GM19025 (cell line): ENCODE data around the gene KLHDC8A.
"Not testable (repeated sequence)": the region's sequence is repeated elsewhere in the genome, so short reads cannot be mapped to it uniquely, and the experiment has no call there.

Source experiments
- ATAC-seq: cut with Tn5 transposase; IDR thresholded peaks from one replicate; pipeline ENCODE4 v1.9.1; 2021; ENCODE audit warnings: mild to moderate bottlenecking, low read depth, moderate library complexity; ENCODE audit not compliant: unreplicated experiment

KLHDC8A gene, protein sequence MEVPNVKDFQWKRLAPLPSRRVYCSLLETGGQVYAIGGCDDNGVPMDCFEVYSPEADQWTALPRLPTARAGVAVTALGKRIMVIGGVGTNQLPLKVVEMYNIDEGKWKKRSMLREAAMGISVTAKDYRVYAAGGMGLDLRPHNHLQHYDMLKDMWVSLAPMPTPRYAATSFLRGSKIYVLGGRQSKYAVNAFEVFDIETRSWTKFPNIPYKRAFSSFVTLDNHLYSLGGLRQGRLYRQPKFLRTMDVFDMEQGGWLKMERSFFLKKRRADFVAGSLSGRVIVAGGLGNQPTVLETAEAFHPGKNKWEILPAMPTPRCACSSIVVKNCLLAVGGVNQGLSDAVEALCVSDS

DNA sequence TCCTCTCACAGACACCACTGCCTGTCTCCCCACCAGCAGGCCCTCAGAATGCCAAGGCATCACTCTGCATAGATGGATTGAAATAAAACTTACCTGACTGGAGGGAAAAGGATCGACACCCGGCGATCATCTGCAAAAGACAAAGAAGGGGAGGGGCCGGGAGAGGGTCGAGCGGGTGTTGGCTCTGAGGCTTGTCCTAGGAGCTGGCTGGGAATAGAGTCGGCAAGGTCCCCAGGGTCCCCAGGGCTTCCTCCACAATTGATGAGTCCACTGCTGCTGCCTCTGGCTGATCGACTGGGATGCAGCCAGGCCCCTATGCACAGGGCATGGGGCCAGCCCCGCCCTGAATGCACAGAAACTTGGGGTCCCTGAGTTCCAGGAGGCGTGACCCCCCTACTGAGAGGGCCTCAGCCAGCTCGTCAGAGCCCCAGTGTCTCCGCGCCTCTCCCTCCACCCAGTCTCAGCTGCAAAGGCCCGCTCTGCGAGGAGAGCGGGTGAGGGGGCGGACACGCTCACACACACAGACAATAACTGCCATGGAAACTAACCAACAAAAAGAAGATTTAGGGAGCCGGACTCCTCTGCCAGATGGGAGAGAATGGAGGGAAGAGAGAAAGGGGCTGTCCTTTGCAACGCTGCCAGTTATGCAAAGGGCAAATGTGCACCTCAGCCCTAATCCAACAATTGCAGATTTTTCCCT lies at the start of gene KLHDC8A:
TSS of gene KLHDC8A (minus strand) at position 483 of the 700 bp plus-strand sequence. CDS start 13,318 bp downstream, outside the sequence.
- ATAC-seq, result no peak

DNA sequence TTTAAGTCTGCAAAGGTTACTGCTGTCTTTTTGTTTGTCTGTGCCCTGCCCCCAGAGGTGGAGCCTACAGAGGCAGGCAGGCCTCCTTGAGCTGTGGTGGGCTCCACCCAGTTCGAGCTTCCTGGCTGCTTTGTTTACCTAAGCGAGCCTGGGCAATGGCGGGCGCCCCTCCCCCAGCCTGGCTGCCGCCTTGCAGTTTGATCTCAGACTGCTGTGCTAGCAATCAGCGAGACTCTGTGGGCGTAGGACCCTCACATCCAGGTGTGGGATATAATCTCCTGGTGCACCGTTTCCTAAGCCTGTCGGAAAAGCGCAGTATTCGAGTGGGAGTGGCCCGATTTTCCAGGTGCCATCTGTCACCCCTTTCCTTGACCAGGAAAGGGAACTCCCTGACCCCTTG lies 49.5 kb upstream of the KLHDC8A start:
- ATAC-seq, result not testable (repeated sequence)

DNA sequence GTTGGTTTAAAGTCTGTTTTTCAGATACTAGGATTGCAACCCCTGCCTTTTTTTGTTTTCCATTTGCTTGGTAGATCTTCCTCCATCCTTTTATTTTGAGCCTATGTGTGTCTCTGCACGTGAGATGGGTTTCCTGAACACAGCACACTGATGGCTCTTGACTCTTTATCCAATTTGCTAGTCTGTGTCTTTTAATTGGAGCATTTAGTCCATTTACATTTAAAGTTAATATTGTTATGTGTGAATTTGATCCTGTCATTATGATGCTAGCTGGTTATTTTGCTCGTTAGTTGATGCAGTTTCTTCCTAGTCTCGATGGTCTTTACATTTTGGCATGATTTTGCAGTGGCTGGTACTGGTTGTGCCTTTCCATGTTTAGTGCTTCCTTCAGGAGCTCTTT lies 47.8 kb upstream of the KLHDC8A start:
- not testable (repeated sequence) for ATAC-seq

DNA sequence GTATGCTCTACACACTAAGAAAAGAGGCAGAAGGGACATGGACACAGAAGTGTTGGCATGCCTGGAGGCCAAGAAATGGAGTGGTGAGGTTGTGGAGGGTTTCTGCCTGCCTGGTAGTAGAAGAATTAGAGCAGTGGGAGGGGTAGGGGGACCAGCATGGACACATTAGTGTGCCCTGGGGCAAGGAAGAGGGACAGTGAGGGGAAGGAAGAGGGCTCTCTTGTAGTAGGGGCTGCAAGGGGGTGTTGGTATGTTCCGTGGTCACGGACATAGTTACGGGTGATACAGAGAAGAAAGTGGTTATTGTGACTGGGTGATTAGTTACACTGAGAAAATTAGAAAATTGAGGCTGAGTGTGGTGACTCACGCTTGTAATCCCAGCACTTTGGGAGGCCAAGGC lies 41.9 kb upstream of the KLHDC8A start:
- ATAC-seq, result no peak

DNA sequence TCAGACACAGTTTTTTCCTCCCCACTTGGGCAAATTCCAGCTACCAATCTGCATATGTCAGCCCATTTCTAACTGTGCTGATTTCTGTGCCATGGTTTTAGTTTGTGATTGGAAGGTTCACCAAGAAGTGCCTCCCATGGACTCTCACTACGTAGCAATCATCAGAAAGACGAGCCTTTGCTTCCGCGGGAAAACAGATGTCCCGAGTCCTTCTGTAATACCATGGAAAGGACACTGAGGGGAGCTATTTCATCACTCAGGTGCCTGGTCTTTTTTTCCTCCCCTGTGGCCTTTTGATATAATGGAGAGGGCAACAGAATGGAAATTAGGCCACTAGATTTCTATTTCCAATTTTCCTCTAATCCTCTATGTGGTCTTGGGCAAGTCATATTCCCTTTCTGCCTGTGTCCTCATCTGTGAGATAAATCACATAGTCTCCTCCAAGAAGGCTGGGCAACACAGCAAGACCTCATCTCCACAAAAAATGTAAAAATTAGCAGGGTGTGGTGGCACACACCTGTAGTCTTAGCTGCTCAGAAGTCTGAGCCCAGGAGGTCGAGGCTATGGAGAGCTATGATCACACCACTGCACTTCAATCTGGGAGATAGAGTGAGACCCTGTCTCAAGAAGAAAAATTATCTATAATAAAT lies 40.4 kb upstream of the KLHDC8A start:
- no peak for ATAC-seq

DNA sequence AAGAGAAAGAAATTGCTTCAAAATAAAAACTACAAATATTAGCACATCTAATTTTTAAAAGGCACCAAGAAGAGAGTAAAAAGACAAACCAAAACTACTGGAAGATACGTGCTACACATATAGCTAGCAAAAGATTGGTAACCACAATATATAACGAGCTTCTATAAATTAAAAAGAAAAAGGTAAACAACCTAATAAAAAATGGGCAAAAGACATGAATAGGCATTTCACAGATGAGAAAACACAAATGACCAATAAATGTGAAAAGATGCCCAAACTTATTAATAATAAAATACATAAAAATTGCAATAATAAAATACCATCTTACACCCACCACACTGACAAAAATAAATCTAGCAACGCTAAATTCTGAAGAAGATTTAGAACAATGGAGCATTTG lies 38.9 kb upstream of the KLHDC8A start:
- ATAC-seq, result no peak

DNA sequence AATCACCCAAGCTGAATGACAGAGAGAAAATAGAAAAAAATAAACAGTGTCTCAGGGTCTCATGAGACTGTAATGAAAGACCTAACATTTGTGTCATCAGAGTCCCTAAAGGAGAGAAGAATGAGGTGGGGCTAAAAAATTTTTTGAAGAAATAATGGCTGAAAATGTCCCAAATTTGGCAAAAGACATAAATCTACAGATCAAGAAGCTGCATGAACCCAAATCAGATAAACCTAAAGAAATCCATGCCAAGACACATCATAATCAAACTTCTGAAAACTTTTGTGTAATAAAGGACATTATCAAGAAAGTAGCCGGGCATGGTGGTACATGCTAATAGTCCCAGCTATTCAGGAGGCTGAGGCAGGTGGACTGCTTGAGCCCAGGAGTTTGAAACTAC lies 35.9 kb upstream of the KLHDC8A start:
- ATAC-seq, result no peak

DNA sequence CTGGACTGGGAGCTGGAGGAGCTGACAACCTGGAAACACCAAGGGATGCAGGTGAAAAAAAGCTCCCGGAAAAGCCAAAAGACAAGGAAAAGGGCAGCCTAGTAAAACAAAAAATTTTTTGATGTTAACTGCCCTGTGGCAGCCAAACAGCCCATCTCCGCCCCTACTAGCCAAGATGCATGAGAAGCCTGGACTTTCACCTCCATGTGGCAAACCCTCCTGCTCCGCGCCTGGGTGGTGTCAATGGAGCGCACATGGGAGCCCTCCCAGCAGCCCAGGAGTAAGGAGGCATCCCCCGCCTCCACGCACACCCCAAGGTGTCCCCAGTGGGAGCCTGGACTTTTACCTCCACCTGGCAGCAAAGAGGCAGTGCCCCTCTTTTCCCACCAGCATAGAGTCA lies 34.7 kb upstream of the KLHDC8A start:
- no peak for ATAC-seq

DNA sequence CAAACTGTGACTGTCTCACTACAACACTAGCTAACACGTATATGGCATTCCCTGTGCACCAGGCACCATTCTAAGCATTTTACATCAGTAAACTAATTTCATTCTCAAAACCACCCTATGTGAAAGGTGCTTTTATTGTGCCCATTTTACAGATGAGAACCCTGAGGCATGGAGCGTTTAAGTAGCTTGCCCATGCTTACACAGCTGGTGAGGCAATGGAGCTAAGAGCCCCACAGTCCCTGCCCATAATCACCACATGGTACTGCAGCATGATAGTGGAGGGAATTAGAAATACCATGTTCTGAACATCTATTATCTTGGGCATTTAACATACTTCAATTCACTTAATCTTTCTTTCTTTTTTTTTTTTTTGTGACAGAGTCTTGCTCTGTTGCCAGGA lies 31.1 kb upstream of the KLHDC8A start:
- ATAC-seq, result no peak

DNA sequence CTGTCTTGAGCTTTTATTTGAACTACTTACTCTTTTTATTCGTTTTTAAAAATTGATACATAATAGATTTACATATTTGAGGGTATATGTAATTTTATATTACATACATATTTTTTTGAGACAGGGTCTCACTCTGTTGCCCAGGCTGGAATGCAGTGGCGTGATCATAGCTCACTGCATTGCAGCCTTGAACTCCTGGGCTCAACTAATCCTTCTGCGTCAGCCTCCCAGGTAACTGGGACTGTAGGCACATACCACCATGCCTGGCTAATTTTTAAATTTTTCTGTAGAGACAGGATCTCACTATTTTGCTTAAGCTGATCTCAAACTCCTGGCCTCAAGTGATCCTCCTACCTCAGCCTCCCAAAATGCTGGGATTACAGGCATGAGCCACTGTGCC lies 26.3 kb upstream of the KLHDC8A start:
- not testable (repeated sequence) for ATAC-seq

DNA sequence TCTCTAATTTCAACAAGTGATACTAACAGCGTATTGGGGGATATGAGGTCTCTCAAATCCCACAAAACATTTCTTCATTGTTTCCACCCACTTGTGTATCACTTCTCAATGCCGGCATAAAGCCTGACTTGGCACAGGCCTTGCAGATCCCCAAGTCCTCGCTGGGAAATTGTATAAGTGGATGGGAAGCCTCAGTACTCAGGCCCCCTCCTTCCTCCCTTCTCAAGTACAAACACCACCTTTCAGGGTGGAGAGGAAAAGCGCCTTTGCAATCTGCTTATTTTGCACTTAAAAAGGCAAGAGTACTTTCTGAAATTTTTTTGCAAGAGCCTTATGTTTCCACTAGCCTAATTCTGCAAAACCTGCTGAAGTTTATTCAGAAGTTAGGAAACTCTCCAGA lies 25.8 kb upstream of the KLHDC8A start:
- no peak for ATAC-seq

DNA sequence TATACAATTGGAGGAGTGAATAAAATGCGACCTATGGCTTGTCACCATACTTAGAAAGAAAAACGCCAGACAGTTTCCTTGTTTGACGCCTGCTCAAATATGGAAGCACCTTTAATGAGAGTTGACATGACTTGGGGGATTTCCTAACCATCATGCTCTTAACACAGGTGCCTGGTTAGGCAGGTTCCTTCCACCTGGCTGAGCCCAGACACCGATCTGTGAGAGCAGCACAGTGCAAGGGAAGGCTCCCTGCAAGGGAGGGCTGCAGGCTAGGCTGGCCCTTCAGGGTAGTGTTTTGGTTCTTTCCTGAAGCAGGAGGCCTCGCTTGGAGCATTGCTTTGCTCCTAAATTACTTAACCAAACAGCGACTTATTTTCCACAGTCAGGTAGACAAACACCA lies 24.6 kb upstream of the KLHDC8A start:
- no peak for ATAC-seq

DNA sequence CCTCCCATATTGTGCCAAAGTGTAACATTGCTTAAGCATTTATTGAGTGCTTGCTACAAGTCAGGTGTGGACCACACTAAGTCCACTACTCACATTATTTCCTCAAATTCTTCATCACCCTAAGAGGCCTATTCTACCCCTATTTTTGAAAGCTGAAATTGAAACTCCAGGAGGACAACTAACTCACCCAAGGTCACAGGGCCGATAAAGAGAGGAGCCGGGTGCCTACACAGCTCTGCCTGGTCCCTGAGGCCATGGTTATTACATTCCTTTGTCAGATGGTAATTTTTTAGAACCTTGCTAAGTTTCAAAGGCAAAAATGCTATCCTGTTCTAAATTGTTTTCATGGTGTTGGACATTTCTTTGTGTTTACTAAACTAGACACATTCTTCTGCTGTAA lies 24.2 kb upstream of the KLHDC8A start:
- ATAC-seq, result no peak

DNA sequence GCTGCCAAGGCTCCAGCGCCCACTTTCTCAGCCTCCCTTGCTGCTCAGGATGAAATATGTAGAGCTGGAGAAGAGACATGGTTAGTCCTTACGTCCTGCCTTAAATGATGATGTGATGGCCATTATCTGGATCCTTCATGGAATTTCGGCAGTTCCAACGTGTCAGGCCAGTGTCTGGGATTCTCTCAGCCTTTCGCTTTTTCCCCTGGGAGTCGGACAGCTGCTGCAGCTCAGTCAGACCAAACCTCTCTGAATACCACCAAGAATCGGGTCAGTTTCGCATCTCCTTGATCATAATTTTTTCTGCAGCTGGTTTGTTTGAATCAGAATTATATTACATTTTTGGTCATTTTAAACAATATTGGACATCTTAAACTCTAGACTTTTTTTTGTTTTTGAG lies 22.3 kb upstream of the KLHDC8A start:
- ATAC-seq, result no peak

DNA sequence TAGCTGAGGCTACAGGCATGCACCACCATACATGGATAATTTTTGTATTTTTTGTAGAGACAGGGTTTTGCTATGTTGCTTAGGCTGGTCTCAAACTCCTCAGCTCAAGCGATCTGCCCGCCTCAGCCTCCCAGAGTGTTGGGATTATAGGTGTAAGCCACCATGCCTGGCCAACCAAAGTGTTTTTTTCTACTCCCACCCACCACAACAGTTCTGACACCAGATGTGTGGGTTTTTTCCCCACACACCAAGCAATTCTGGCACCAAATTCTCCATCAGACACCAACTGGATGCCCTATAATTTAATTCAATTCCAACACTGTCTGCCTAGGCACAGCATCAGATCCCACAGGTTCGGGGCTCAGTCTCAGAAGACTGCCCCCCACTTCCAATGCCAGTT lies 20.6 kb upstream of the KLHDC8A start:
- ATAC-seq, result no peak

DNA sequence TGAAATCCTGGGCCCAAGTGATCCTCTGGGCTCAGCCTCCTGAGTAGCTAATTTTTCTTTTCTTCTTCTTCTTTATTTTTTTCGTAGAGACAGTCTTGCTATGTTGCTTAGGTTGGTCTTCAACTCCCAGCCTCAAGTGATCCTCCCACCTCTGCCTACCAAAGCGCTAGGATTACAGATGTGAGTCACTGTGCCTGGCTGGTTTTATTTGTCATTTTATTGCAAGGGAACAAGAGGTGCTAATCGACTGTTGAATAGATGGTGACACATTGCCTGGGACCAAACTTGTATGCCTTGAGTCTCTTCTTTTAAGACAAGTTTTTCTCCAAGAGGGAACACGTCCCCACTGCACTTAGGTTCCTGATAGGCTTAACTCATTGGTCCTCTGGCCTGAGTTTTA lies 20.0 kb upstream of the KLHDC8A start:
- no peak for ATAC-seq

DNA sequence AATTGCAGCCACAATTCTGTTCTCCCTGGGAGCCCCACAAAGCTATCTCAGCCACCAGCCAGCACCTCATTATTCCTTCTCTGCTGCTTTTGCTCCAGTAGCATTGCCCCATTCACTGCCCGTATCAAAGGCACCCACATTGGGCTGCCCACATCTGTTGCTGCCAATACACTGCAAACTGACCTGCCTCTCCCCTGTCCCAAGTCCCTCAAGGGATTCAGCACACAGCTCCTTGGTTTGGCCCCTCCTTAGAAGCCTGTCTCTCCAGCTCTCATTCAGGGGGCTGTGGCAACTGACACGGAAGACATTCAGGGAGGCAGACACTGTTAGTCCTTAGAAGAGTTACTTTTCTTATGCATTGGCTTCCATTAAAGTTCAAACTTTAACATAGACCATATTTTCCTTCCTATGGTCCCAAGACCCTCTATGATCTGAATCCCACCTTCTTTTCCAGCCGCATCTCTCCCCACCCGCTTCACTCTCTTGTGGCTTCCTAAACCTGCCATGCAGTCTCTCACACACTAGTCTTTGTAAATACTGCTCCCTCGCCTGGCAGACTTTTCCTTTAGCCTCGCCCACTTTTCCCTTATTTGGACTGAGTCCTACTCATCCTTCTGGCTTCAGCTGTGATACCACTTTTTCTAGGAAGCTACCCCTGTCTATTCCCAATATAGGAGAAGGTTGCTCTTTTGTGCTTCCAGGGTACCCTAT lies 19.3 kb upstream of the KLHDC8A start:
- ATAC-seq, result no peak

DNA sequence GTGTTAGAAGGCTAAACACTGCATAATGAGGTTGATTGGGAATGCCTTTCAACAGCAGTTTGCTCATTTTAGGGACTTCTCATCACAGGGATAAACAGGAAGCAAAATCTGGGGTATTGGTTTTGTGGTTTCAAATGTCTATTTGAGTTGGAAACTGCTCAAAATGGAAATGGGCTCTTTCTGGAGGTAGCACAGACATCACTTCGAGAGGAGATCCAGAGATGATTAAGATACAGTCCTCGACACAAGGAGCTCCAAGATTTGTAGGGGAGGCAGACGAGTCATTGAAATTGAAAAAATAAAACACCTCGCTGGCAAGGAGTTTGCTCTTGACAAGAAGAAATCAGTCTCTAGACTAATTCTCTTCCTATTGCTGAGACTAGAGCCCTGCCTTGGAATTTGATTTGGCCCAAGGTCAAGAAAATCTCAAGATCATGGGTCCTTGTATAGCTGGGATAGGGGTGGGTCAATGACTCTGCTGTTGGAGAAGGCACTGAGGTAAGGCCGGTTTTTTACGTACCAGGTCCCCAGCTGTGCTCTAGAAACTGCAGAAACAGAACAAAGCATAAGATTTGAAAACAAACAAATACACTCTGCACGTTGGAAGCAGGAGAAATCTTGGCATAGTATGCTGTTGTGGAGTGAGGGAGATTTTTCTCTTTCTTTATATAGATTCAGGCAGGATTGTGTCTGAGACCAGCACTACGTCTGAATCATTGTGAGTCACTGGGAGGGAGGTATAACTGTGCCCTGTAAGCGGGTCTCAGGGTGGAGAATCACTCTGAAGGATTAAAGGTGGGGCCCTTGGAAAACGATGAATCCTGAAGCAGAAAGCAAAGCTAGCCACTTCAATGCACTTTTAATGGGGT lies 17.7 kb upstream of the KLHDC8A start:
- no peak for ATAC-seq

DNA sequence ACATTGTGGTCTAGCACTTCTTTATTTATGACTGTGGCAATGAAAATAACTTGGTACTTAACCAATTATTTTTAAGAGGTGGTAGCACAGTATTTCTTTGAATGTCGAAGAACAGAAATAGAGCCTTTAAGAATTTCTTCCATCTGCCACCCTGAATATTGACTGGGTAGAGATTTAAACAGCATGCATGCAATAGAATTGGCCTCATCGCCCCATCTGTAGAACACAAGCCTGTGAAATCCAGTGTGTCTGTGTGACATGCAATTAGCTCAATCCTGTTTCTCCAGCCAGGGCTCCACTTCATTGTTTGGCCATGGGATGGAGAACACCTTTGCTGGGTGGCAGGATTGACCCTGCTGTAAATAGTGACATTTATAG lies 17.1 kb upstream of the KLHDC8A start:
- ATAC-seq, result no peak
